IPS-20b (cell line): ENCODE results near the gene CRY1.
"Not testable (repeated sequence)": the region's sequence is repeated elsewhere in the genome, so short reads cannot be mapped to it uniquely, and the experiment has no call there.

Experiments used
- H3K27ac ChIP-seq: one replicate; pipeline ENCODE4 v1.5.1; 2013; ENCODE audit warnings: low read length
- H3K27me3 ChIP-seq: 2 replicates; pipeline ENCODE4 v1.6.1; 2013; ENCODE audit warnings: mild to moderate bottlenecking, low read length, inconsistent platforms; ENCODE audit not compliant: insufficient read depth
- H3K36me3 ChIP-seq: 2 replicates; pipeline ENCODE4 v1.6.1; 2013; ENCODE audit warnings: low read depth, mild to moderate bottlenecking, inconsistent platforms, low read length, moderate library complexity; ENCODE audit not compliant: insufficient read depth
- H3K4me1 ChIP-seq: 2 replicates; pipeline ENCODE4 v1.6.1; 2013; ENCODE audit warnings: mild to moderate bottlenecking, control low read depth, inconsistent platforms, low read length, moderate library complexity; ENCODE audit not compliant: insufficient read depth
- H3K4me3 ChIP-seq: 2 replicates; pipeline ENCODE4 v1.5.1; 2013; ENCODE audit warnings: mild to moderate bottlenecking, low read length, inconsistent platforms
- H3K9ac ChIP-seq: 2 replicates; pipeline ENCODE4 v1.6.1; 2013; ENCODE audit warnings: low read depth, mild to moderate bottlenecking, inconsistent platforms, low read length, moderate library complexity
- H3K9me3 ChIP-seq: 2 replicates; pipeline ENCODE4 v1.6.1; 2013; ENCODE audit warnings: mild to moderate bottlenecking, low read depth, low read length, inconsistent platforms; ENCODE audit not compliant: insufficient read depth

Gene CRY1

DNA sequence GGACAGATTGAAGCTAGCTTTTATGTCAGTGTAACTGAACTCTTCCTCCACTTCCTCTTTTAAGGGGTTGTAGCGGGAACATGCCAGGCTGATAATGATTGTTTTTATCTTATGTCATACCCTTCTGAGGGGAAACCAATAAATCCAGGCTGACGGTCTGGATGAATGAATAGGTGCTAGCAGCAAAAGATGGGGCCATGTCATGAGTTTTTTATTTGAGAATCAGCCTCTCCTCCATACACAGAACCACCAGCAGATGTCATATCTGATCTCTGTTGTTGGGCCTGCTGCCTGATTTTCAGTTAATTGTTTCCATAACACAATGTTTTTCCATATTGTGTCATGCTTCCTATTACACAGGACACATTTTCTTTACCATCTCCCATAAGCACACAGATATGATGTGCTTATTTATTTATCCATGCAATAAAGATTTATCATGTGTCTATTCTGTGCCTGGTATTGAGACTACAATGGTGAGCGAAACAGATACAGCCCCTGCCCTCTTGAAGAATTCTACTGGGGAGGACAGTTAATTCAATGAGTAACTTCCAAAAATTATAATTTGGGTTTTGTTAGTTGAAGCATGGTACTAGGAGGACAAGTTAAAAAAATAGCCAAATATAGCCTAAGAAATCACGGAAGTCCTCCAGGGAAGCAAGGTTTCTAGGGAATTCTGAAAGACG, 33.6 kb upstream of the CRY1 start:
- Histone ChIP-seq H3K36me3 (no peaks in the 10 kb centered on the region), H3K9ac (no peak overlapping the region), H3K4me1 (peaks cover 15% of the 10 kb centered on the region; the same call in 1 of the 2 replicates), H3K27me3 (0 out of 2 replicates have a peak, but pooled peaks cover under 1% of the 10 kb centered on the region), H3K27ac (no peak overlapping the region), H3K4me3 (no peak overlapping the region), H3K9me3 (no peaks in the 10 kb centered on the region)

DNA sequence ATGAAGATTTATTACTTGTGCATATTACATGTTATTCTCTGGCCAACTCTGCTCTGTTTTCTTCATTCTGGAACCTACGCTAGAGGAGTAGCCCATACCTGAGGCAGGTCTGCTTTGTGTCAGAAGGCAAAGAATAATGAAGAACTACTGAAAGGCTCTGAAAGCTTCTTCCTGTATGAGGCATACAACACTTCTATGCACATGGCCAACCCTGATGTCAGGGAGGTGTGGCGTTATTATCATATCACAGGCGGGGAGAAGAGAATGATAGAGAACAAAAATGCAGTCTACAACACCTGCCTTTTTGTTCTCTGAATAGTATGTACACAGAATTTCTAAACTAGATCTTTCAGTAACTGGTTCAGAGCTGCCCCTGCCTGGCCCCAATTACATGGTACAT, 32.5 kb upstream of the CRY1 start:
- Histone ChIP-seq H3K4me1 (peaks cover 17% of the 10 kb centered on the region; the same call in 1 of the 2 replicates), H3K27me3 (no peaks in the 10 kb centered on the region), H3K4me3 (no peak overlapping the region), H3K9ac (no peak overlapping the region), H3K9me3 (no peaks in the 10 kb centered on the region), H3K27ac (no peak overlapping the region), H3K36me3 (no peaks in the 10 kb centered on the region)

GRCh38 chr12:107122452-107122958, 29.2 kb upstream of the CRY1 start:
- H3K27me3 ChIP-seq, result no peaks in the 10 kb centered on the region
- H3K9me3 ChIP-seq, result no peaks in the 10 kb centered on the region
- H3K4me3 ChIP-seq, result peak overlapping the region; percentile 4; the same call in 1 of the 2 replicates
- H3K36me3 ChIP-seq, result no peaks in the 10 kb centered on the region
- no peak overlapping the region for H3K27ac ChIP-seq
- H3K4me1 ChIP-seq, result peaks cover 18% of the 10 kb centered on the region; the same call in 1 of the 2 replicates
- no peak overlapping the region for H3K9ac ChIP-seq

DNA sequence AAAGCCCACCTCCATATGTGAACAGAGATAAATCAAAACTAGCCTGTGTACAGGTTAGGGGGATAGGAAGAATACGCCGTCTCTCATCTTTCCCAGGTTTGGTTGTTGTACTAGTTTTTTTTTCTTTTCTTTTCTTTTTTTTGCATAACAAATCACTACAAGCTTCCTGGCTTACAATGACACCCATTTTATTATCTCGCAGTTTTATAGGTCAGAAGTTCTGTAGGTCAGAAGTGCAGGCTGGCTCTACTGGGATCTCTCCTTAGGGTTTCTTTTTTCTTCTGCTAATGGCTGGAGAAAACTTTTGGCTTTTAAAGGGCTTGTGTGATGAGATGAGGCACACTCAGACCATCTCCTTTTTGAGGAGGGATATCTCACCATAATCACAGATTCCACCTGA, 25.7 kb upstream of the CRY1 start:
- Histone ChIP-seq H3K4me1 (peaks cover 12% of the 10 kb centered on the region; the same call in 1 of the 2 replicates), H3K36me3 (no peaks in the 10 kb centered on the region), H3K4me3 (no peak overlapping the region), H3K9ac (no peak overlapping the region), H3K27me3 (no peaks in the 10 kb centered on the region), H3K9me3 (no peaks in the 10 kb centered on the region), H3K27ac (no peak overlapping the region)

DNA sequence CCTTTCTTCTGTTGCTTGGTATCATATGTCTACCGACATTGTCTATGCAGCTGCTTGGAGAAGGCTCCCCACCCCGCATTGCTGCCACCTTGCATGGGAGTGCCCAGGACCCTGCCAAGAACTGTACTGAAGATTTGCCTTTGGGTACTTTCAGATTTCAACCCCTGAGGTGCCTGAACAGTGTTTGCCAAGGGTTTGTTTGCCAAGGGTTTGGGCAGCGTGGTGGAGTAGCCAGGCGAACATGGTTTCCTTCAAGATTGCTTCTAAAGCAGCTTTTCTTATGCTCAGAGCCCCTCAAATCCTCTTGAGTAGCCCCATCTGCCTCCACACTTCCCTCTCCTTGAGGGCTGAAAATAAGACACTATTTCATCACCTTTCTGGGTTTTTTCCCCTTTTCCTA, 25.3 kb upstream of the CRY1 start:
- H3K4me3 ChIP-seq, result no peak overlapping the region
- H3K9me3 ChIP-seq, result no peaks in the 10 kb centered on the region
- no peak overlapping the region for H3K9ac ChIP-seq
- H3K36me3 ChIP-seq, result no peaks in the 10 kb centered on the region
- H3K4me1 ChIP-seq, result peaks cover 12% of the 10 kb centered on the region; the same call in 1 of the 2 replicates
- no peak overlapping the region for H3K27ac ChIP-seq
- no peaks in the 10 kb centered on the region for H3K27me3 ChIP-seq

- H3K36me3 ChIP-seq, result no peaks in the 10 kb centered on the region
- 0 out of 2 replicates have a peak, but pooled peaks cover 3% of the 10 kb centered on the region for H3K4me1 ChIP-seq
- no peak overlapping the region for H3K9ac ChIP-seq
- H3K27me3 ChIP-seq, result no peaks in the 10 kb centered on the region
- no peak overlapping the region for H3K4me3 ChIP-seq
- no peak overlapping the region for H3K27ac ChIP-seq
- no peaks in the 10 kb centered on the region for H3K9me3 ChIP-seq
Observed at GRCh38 chr12:107115119-107115518, 21.8 kb upstream of the CRY1 start.

DNA sequence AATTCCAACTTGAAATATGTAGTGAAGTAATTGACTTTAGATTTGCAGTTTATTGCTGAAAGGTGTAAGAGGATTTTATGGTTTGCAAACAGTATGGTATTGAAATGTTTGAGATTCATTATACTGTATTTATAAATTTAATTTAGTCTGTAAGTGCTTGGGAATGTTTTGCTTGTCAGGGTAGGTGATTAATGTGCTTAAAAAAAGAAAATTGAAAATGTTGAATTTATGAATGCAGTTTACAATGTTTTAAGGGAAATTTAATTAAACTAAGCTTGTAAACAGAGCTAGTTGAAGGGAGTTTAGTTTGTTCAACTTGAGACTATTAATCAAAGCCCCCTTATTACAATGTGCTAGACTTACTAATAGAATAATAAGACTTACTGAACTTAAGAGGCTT, 18.0 kb upstream of the CRY1 start:
- H3K9me3 ChIP-seq, result no peaks in the 10 kb centered on the region
- no peaks in the 10 kb centered on the region for H3K27me3 ChIP-seq
- no peaks in the 10 kb centered on the region for H3K4me1 ChIP-seq
- H3K27ac ChIP-seq, result no peak overlapping the region
- no peak overlapping the region for H3K4me3 ChIP-seq
- no peaks in the 10 kb centered on the region for H3K36me3 ChIP-seq
- H3K9ac ChIP-seq, result no peak overlapping the region

DNA sequence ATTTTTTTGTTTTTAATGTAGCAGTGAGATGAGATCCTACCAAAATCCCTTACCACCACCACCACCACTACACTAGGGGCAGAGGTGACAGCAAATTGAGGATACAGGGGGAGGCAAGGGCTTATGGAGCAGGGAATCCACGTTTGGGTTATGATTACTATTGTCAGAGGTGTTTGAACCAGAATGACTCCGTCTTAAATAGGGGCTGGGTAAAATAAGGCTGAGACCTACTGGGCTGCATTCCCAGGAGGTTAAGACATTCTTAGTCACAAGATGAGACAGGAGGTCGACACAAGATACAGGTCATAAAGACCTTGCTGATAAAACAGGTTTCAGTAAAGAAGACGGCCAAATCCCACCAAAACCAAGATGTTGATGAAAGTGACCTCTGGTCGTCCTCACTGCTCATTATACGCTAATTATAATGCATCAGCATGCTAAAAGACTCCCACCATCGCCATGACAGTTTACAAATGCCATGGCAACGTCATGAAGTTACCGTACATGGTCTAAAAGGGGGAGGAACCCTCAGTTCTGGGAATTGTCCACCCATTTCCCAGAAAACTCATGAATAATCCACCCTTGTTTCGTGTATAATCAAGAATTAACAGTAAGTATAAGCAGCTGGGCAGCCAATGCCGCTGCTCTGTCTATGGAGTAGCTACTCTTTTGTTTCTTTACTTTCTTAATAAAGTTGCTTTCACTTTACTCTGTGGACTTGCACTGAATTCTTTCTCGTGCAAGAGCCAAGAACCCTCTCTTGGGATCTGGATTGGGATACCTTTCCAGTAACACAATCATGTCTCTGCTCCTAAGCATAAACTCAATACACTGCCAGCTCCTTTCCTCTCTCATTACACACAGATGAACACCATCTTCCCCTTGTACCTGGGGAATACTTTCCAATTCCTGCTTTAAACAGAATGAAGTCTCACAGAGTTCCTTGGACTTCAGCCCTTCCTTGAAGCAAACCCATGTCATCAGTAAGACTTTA, 16.7 kb upstream of the CRY1 start:
- no peaks in the 10 kb centered on the region for H3K9me3 ChIP-seq
- H3K36me3 ChIP-seq, result no peaks in the 10 kb centered on the region
- H3K27ac ChIP-seq, result no peak overlapping the region
- H3K27me3 ChIP-seq, result no peaks in the 10 kb centered on the region
- H3K9ac ChIP-seq, result no peak overlapping the region
- no peak overlapping the region for H3K4me3 ChIP-seq
- H3K4me1 ChIP-seq, result no peaks in the 10 kb centered on the region

- Histone ChIP-seq H3K9me3 (no peaks in the 10 kb centered on the region), H3K4me3 (no peak overlapping the region), H3K27ac (no peak overlapping the region), H3K36me3 (no peaks in the 10 kb centered on the region), H3K9ac (no peak overlapping the region), H3K4me1 (no peaks in the 10 kb centered on the region), H3K27me3 (no peaks in the 10 kb centered on the region)
Observed at GRCh38 chr12:107108995-107109508, 15.7 kb upstream of the CRY1 start.

DNA sequence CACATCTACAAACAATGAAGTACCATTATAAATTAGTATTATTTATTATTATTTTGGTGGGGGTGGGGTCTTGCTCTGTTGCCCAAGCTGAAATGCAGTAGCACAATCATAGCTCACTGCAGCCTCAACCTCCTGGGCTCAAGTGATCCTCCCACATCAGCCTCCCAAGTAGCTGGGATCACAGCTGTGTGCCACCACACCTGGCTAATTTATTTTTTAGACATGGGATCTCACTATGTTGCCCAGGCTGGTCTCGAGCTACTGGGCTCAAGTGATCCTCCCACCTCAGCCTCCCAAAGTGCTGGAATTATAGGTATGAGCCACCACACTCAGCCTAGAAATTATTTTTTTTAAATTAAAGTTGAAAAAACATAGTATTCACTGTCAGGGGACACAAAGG, 15.0 kb upstream of the CRY1 start:
- H3K9me3 ChIP-seq, H3K27ac ChIP-seq, H3K9ac ChIP-seq, H3K27me3 ChIP-seq, H3K36me3 ChIP-seq, H3K4me1 ChIP-seq, H3K4me3 ChIP-seq: not testable (repeated sequence)

- Histone ChIP-seq H3K27ac (no peak overlapping the region), H3K9ac (no peak overlapping the region), H3K36me3 (no peaks in the 10 kb centered on the region), H3K27me3 (no peaks in the 10 kb centered on the region), H3K9me3 (no peaks in the 10 kb centered on the region), H3K4me1 (no peaks in the 10 kb centered on the region), H3K4me3 (no peak overlapping the region)
Observed at GRCh38 chr12:107107381-107107780, 14.0 kb upstream of the CRY1 start.
